HEK293 (cell line): ENCODE measurements around the gene CORT.

Source experiments
- CTCF ChIP-seq: fragments of 450-650 bp; formaldehyde crosslinking; IDR thresholded peaks from 2 replicates; pipeline ENCODE4 v1.5.1; 2016; ENCODE audit warnings: missing biosample characterization, missing genetic modification characterization
- GLI2 ChIP-seq: fragments of 450-650 bp; formaldehyde crosslinking; IDR thresholded peaks from 2 replicates; pipeline ENCODE4; 2017; ENCODE audit warnings: missing biosample characterization, missing genetic modification characterization, low read depth, borderline replicate concordance
- TRIM28 ChIP-seq: IDR thresholded peaks from 2 replicates; pipeline ENCODE4 v1.6.1; 2011; ENCODE audit warnings: low read length, control low read depth, borderline replicate concordance
- YY1 ChIP-seq: fragments of 450-650 bp; formaldehyde crosslinking; IDR thresholded peaks from 2 replicates; pipeline ENCODE4 v1.5.1; 2018; ENCODE audit warnings: missing biosample characterization, missing genetic modification characterization
- ZNF155 ChIP-seq: fragments of 450-650 bp; formaldehyde crosslinking; IDR thresholded peaks from 2 replicates; pipeline ENCODE4 v1.5.1; 2016; ENCODE audit warnings: missing biosample characterization, missing genetic modification characterization
- ZNF394 ChIP-seq: fragments of 450-650 bp; formaldehyde crosslinking; IDR thresholded peaks from 2 replicates; pipeline ENCODE4 v1.5.1; 2016; ENCODE audit warnings: missing biosample characterization, missing genetic modification characterization, mild to moderate bottlenecking, moderate library complexity, borderline replicate concordance
- ZNF549 ChIP-seq: fragments of 450-650 bp; IDR thresholded peaks from 2 replicates; pipeline ENCODE4 v1.5.1; 2018; ENCODE audit warnings: missing biosample characterization, missing genetic modification characterization, mild to moderate bottlenecking, inconsistent platforms, moderate library complexity

- TF ChIP-seq CTCF (tag by site-specific recombination) (no peak), ZNF155 (tag by site-specific recombination) (no peak), TRIM28 (no peak), ZNF549 (tag by site-specific recombination) (no peak), YY1 (tag by site-specific recombination) (no peak), GLI2 (no peak), ZNF394 (tag by site-specific recombination) (no peak)
Measured at GRCh38 chr1:10489291-10490055, 39.6 kb downstream of the CORT start.
